Esophagus muscularis mucosa (tissue), 4 donors: ENCODE results near the gene CAPNS1. TPM values are rescaled to one million over a fixed set of nuclear protein-coding genes. Genes with fewer than 3 reads are reported as not detected.
A peak's percentile ranks its signal among the peaks of the same experiment; 100 is the strongest.

Experiments
- DNase-seq: peaks from one replicate; pipeline ENCODE4 v3.0.0-alpha.2; 2017; ENCODE audit errors: extremely low spot score
- H3K27ac ChIP-seq, 4 donors: fragments of 200-600 bp; sonication (generic); replicated peaks in 1 of 4; 1 replicate in 3 of 4; 2 replicates in 1 of 4; pipeline ENCODE4 v1.5.1; 2016 to 2019; ENCODE audit warnings: mild to moderate bottlenecking in 1 of 4
- H3K27me3 ChIP-seq, 4 donors: fragments of 200-600 bp; sonication (generic); one replicate each; pipeline versions ENCODE4 v1.5.1 to v1.6.0; 2016 to 2019
- H3K36me3 ChIP-seq, 4 donors: fragments of 200-600 bp; sonication (generic); one replicate each; pipeline ENCODE4 v1.5.1; 2016 to 2019
- H3K4me1 ChIP-seq, 4 donors: fragments of 200-600 bp; sonication (generic); one replicate each; pipeline ENCODE4 v1.5.1; 2016 to 2019
- H3K4me3 ChIP-seq, 4 donors: fragments of 200-600 bp; sonication (generic); 1 replicate in 2 of 4; 2 replicates in 2 of 4; pipeline ENCODE4 v1.5.1; 2016 to 2019; ENCODE audit warnings: mild to moderate bottlenecking in 4 of 4, moderate library complexity in 1 of 4
- H3K9me3 ChIP-seq, 4 donors: fragments of 200-600 bp; sonication (generic); 1 replicate in 3 of 4; 2 replicates in 1 of 4; pipeline ENCODE4 v1.5.1; 2016 to 2019
- CTCF ChIP-seq, 3 experiments: fragments of 200-600 bp in 2 of 3; fragments of 450-650 bp in 1 of 3; sonication (generic) in 2 of 3; IDR thresholded peaks; one replicate each; pipeline ENCODE4 v1.5.1; 2017 to 2019; ENCODE audit warnings: antibody characterized with exemption in 3 of 3, mild to moderate bottlenecking in 2 of 3, moderate library complexity in 1 of 3
- EP300 ChIP-seq: sonication (generic); formaldehyde crosslinking; IDR thresholded peaks from one replicate; pipeline ENCODE4 v1.6.1; 2017; ENCODE audit warnings: antibody characterized with exemption
- POLR2A ChIP-seq: fragments of 450-650 bp; IDR thresholded peaks from one replicate; pipeline ENCODE4 v1.6.1; 2017; ENCODE audit warnings: antibody characterized with exemption, moderate library complexity, mild to moderate bottlenecking, low read depth
- POLR2AphosphoS5 ChIP-seq, 2 donors: sonication (generic); formaldehyde crosslinking; IDR thresholded peaks; one replicate each; pipeline ENCODE4 v1.6.1; 2017; ENCODE audit warnings: antibody characterized with exemption in 2 of 2
- WGBS: methylation state at CpG from one replicate; pipeline ENCODE4 v1.1.5; 2018; 5-methylcytosine and 5-hydroxymethylcytosine counted together
- intact Hi-C: fragments of 100-400 bp; cut with DNase I; formaldehyde crosslinking; loops from one replicate; pipeline ENCODE4 v1.15.1; 2023
- total RNA-seq, 4 donors: library from RNA; depleted of rRNA; stranded (reverse); fragments of >200 nt; gene quantifications; one replicate each; pipeline versions ENCODE4 v1.1.0 to v1.2.1, GENCODE V29; 2016

The CAPNS1 gene
- total RNA-seq, 4 donors from 2014 or later = 212 to 245 (median 229) TPM

- H3K4me3 ChIP-seq = no peak overlapping the region
- intact Hi-C loops = no loop called here
- peaks cover 14 to 65% (median 40%) of the 10 kb centered on the region in 4 donors for H3K36me3 ChIP-seq
- H3K9me3 ChIP-seq = no peaks in the 10 kb centered on the region
- H3K4me1 ChIP-seq = peaks cover 5 to 12% (median 7%) of the 10 kb centered on the region in 4 donors
- H3K27me3 ChIP-seq = no peaks in the 10 kb centered on the region
- 95% methylated on average over 3 of the region's 3 CpGs for WGBS
- H3K27ac ChIP-seq = no peak overlapping the region
- no peak for TF ChIP-seq POLR2AphosphoS5 (IDR thresholded peaks at IDR 0.05)
- no peak for TF ChIP-seq EP300
- no peak for TF ChIP-seq POLR2A
- no peak for DNase-seq
Observed at GRCh38 chr19:36108684-36109083, 31.2 kb upstream of the CAPNS1 start.

- Histone ChIP-seq H3K4me3 (no peak within 1 kb of the TSS), H3K36me3 (peaks cover 14 to 65% (median 40%) of the 10 kb centered on the region in 4 donors), H3K4me1 (peaks cover 10 to 18% (median 14%) of the 10 kb centered on the region in 4 donors), H3K27me3 (no peaks in the 10 kb centered on the region), H3K27ac (no peak within 1 kb of the TSS), H3K9me3 (no peaks in the 10 kb centered on the region)
- 67% methylated on average over 1 of the region's 1 CpG for whole genome bisulfite sequencing
- TF ChIP-seq CTCF (IDR thresholded peaks at IDR 0.05) (no peak), POLR2A (no peak), POLR2AphosphoS5 (IDR thresholded peaks at IDR 0.05) (no peak)
- intact Hi-C loops = loop anchor here (5.0 kb wide), 2 partner anchors 53 to 113 kb away; partner anchors contain the start of gene SDHAF1
- DNase-seq = no peak
Observed at GRCh38 chr19:36110487-36111199, 29.2 kb upstream of the CAPNS1 start, which contains the start of gene OVOL3. OVOL3 (plus strand) TSS chr19:36111143; CDS start chr19:36111203, 60 bp downstream.

- DNase-seq = no peak
- H3K36me3 ChIP-seq = peaks cover 14 to 62% (median 40%) of the 10 kb centered on the region in 4 donors
- H3K27me3 ChIP-seq = no peaks in the 10 kb centered on the region
- H3K27ac ChIP-seq = no peak overlapping the region
- 77% methylated on average over 11 of the region's 13 CpGs for WGBS
- no peak for TF ChIP-seq CTCF (IDR thresholded peaks at IDR 0.05)
- intact Hi-C loops = loop anchor here (5.0 kb wide), 2 partner anchors 54 to 114 kb away; partner anchors contain the start of gene SDHAF1
- H3K4me3 ChIP-seq = no peak overlapping the region
- H3K9me3 ChIP-seq = no peaks in the 10 kb centered on the region
- peaks cover 15 to 23% (median 19%) of the 10 kb centered on the region in 4 donors for H3K4me1 ChIP-seq
Observed at GRCh38 chr19:36111200-36111539, 28.7 kb upstream of the CAPNS1 start.

- no peak for DNase-seq
- H3K27ac ChIP-seq = no peak overlapping the region
- peaks cover 14 to 62% (median 44%) of the 10 kb centered on the region in 4 donors for H3K36me3 ChIP-seq
- intact Hi-C loops = loop anchor here (5.0 kb wide), 2 partner anchors 55 to 115 kb away; partner anchors contain the start of gene SDHAF1
- H3K27me3 ChIP-seq = no peaks in the 10 kb centered on the region
- 93% methylated on average over 3 of the region's 10 CpGs for WGBS
- peaks cover 23 to 38% (median 32%) of the 10 kb centered on the region in 4 donors for H3K4me1 ChIP-seq
- TF ChIP-seq EP300 (no peak), POLR2AphosphoS5 (IDR thresholded peaks at IDR 0.05) (no peak), POLR2A (no peak), CTCF (IDR thresholded peaks at IDR 0.05) (no peak)
- H3K4me3 ChIP-seq = no peak overlapping the region
- H3K9me3 ChIP-seq = no peaks in the 10 kb centered on the region
Observed at GRCh38 chr19:36112678-36113077, 27.2 kb upstream of the CAPNS1 start.

- no peak for TF ChIP-seq EP300
- TF ChIP-seq POLR2A = no peak
- TF ChIP-seq CTCF (IDR thresholded peaks at IDR 0.05) = no peak
- no peak for TF ChIP-seq POLR2AphosphoS5 (IDR thresholded peaks at IDR 0.05)
- peaks cover 15 to 62% (median 48%) of the 10 kb centered on the region in 4 donors for H3K36me3 ChIP-seq
- DNase-seq = no peak
- H3K4me3 ChIP-seq = peak overlapping the region; percentile 72 to 80 (median 74)
- peaks cover 23 to 45% (median 38%) of the 10 kb centered on the region in 4 donors for H3K4me1 ChIP-seq
- WGBS = 88% methylated on average over 29 of the region's 34 CpGs
- no peaks in the 10 kb centered on the region for H3K9me3 ChIP-seq
- H3K27me3 ChIP-seq = no peaks in the 10 kb centered on the region
- H3K27ac ChIP-seq = peak overlapping the region in 3 of 4 donors; percentile 88 to 96 (median 91)
- intact Hi-C loops = loop anchor here (5.0 kb wide), 2 partner anchors 56 to 116 kb away; partner anchors contain the start of gene SDHAF1
Observed at GRCh38 chr19:36113425-36113824, 26.4 kb upstream of the CAPNS1 start.
